Measurements from ENCODE around the gene ARHGAP6. TPM values are rescaled to one million over a fixed set of nuclear protein-coding genes. Genes with fewer than 3 reads are reported as not detected.
"Not testable (repeated sequence)": the region's sequence is repeated elsewhere in the genome, so short reads cannot be mapped to it uniquely, and the experiment has no call there.

Gene ARHGAP6
- total RNA-seq, 1 experiment from 2014 or later, result 0.50 TPM

DNA sequence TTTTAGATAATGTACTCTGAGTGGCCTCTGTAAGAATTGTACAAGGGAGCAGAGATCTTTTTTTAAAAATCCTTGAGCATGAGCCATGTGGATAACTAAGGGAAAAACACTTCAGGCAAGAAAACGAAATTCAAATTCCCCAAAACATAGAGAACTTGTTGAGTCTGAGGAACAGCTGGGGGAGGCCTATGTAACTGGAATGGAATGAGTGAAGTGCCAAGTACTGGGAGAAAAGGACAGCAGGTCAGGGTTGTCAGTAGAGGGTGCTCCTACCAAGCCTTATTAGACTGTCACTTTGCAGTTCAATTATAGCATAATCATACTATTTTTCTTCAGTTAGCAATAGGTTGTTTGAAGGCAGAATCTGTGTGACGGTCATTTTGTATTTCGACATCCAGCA is 135.1 kb downstream of the ARHGAP6 start:
- H3K4me1 ChIP-seq, result peaks cover 27% of the 10 kb centered on the region
- no peaks in the 10 kb centered on the region for H3K36me3 ChIP-seq (ENCODE audit: control insufficient read depth, insufficient read depth, low read length)
- intact Hi-C loops (cut with micrococcal nuclease; ENCODE audit: unreplicated experiment), result loop anchor here (1.0 kb wide), 3 partner anchors 70 to 386 kb away; no protein-coding TSS in a partner anchor
- no peaks in the 10 kb centered on the region for H3K27me3 ChIP-seq (replicated peaks; ENCODE audit: control insufficient read depth, insufficient read depth, low read length)
- no peak for DNase-seq
- H3K4me3 ChIP-seq (ENCODE audit: low read depth, low read length), result no peak overlapping the region
- no peaks in the 10 kb centered on the region for H3K4me1 Mint-ChIP-seq (ENCODE audit: low read depth, unreplicated experiment)
- CTCF ChIA-PET, result no interaction called here
- H3K27ac Mint-ChIP-seq (ENCODE audit: unreplicated experiment), result no peak overlapping the region
- POLR2A ChIA-PET, result no interaction called here
- H3K9me3 ChIP-seq, result no peaks in the 10 kb centered on the region
- H3K36me3 Mint-ChIP-seq (ENCODE audit: insufficient read depth, unreplicated experiment), result no peaks in the 10 kb centered on the region
- no TSS peak for BruUV-seq (replicated peaks)
- no peaks in the 10 kb centered on the region for H3K9me3 Mint-ChIP-seq (ENCODE audit: unreplicated experiment)
- H3K4me3 Mint-ChIP-seq (ENCODE audit: unreplicated experiment), result no peak overlapping the region
- no peaks in the 10 kb centered on the region for H3K27me3 Mint-ChIP-seq (ENCODE audit: insufficient read depth, unreplicated experiment)
- TF ChIP-seq, protein P1, sequence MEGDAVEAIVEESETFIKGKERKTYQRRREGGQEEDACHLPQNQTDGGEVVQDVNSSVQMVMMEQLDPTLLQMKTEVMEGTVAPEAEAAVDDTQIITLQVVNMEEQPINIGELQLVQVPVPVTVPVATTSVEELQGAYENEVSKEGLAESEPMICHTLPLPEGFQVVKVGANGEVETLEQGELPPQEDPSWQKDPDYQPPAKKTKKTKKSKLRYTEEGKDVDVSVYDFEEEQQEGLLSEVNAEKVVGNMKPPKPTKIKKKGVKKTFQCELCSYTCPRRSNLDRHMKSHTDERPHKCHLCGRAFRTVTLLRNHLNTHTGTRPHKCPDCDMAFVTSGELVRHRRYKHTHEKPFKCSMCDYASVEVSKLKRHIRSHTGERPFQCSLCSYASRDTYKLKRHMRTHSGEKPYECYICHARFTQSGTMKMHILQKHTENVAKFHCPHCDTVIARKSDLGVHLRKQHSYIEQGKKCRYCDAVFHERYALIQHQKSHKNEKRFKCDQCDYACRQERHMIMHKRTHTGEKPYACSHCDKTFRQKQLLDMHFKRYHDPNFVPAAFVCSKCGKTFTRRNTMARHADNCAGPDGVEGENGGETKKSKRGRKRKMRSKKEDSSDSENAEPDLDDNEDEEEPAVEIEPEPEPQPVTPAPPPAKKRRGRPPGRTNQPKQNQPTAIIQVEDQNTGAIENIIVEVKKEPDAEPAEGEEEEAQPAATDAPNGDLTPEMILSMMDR (IDR thresholded peaks at IDR 0.05; ENCODE audit: insufficient read depth in 1 of 2, low read depth in 1 of 2, low read length in 1 of 2, severe bottlenecking in 1 of 2, unreplicated experiment in 1 of 2), result no peak

DNA sequence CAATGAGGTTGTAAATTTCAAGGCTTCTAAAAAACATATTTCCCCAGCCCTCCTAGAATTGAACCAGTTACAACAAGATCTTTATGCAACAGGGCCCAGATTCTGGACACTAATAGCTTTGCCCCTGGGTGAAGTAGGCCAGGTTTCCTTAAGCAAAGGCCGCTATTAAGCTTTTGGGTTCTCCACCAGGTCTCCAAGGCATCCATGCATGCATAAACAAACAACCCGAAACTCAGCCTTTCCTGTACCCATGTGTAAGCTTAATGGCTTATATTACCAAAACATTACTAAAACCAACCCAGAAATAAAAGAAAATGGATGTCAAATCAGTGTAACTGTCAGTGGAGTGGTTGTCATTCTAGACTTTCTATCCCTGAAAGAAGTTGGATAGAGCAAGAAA is 137.1 kb downstream of the ARHGAP6 start:
- Mint-ChIP-seq H3K27me3 (ENCODE audit: insufficient read depth, unreplicated experiment) (no peaks in the 10 kb centered on the region), H3K36me3 (ENCODE audit: insufficient read depth, unreplicated experiment) (no peaks in the 10 kb centered on the region), H3K4me1 (ENCODE audit: low read depth, unreplicated experiment) (no peaks in the 10 kb centered on the region), H3K9me3 (ENCODE audit: unreplicated experiment) (no peaks in the 10 kb centered on the region), H3K27ac (ENCODE audit: unreplicated experiment) (no peak overlapping the region), H3K4me3 (ENCODE audit: unreplicated experiment) (no peak overlapping the region)
- no peaks in the 10 kb centered on the region for H3K27me3 ChIP-seq (replicated peaks; ENCODE audit: control insufficient read depth, insufficient read depth, low read length)
- intact Hi-C loops (cut with micrococcal nuclease; ENCODE audit: unreplicated experiment), result loop anchor here (1.0 kb wide), 1 partner anchor 67 kb away; no protein-coding TSS in a partner anchor
- H3K36me3 ChIP-seq (ENCODE audit: control insufficient read depth, insufficient read depth, low read length), result no peaks in the 10 kb centered on the region
- TF ChIP-seq, protein P1 (IDR thresholded peaks at IDR 0.05; ENCODE audit: insufficient read depth in 1 of 2, low read depth in 1 of 2, low read length in 1 of 2, severe bottlenecking in 1 of 2, unreplicated experiment in 1 of 2), result no peak
- ChIA-PET CTCF (interaction anchor here (0.6 to 1.0 kb wide), 2 partner anchors 91 to 229 kb away, joined by 3 read pairs; no protein-coding TSS in a partner anchor), POLR2A (no interaction called here)
- BruUV-seq (replicated peaks), result no TSS peak
- DNase-seq, result no peak
- no peaks in the 10 kb centered on the region for H3K9me3 ChIP-seq
- peaks cover 27% of the 10 kb centered on the region for H3K4me1 ChIP-seq
- no peak overlapping the region for H3K4me3 ChIP-seq (ENCODE audit: low read depth, low read length)

DNA sequence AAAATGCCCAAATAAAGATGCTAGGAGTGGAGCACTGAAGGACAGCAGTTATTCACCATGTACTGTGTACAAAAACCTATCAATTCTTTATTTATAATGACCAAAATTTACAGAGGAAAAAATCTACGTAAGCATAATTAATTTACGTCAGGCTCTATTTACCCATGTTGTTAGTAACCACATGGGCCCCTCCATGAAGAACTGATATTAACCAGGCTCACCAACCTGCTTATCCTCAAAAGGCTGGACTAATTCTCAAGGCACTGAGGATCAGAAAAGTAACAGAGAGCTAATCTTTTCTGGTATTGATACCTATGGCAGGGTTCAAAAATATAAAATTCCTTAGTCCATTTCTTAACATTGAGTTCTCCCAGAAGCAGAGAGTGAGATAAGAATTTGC is 140.0 kb downstream of the ARHGAP6 start:
- H3K27ac Mint-ChIP-seq (ENCODE audit: unreplicated experiment), result no peak overlapping the region

DNA sequence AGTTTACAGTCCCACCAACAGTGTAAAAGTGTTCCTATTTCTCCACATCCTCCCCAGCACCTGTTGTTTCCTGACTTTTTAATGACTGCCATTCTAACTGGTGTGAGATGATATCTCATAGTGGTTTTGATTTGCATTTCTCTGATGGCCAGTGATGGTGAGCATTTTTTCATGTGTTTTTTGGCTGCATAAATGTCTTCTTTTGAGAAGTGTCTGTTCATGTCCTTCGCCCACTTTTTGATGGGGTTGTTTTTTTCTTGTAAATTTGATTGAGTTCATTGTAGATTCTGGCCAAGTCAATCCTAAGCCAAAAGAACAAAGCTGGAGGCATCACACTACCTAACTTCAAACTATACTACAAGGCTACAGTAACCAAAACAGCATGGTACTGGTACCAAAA is 146.5 kb downstream of the ARHGAP6 start:
- H3K4me3 ChIP-seq (ENCODE audit: low read depth, low read length); H3K27me3 ChIP-seq (replicated peaks; ENCODE audit: control insufficient read depth, insufficient read depth, low read length); intact Hi-C loops (cut with micrococcal nuclease; ENCODE audit: unreplicated experiment); H3K4me1 ChIP-seq; CTCF ChIA-PET; H3K36me3 Mint-ChIP-seq (ENCODE audit: insufficient read depth, unreplicated experiment); BruUV-seq (replicated peaks); H3K9me3 ChIP-seq; POLR2A ChIA-PET; H3K27me3 Mint-ChIP-seq (ENCODE audit: insufficient read depth, unreplicated experiment); H3K9me3 Mint-ChIP-seq (ENCODE audit: unreplicated experiment); H3K36me3 ChIP-seq (ENCODE audit: control insufficient read depth, insufficient read depth, low read length); H3K27ac Mint-ChIP-seq (ENCODE audit: unreplicated experiment); DNase-seq; H3K4me1 Mint-ChIP-seq (ENCODE audit: low read depth, unreplicated experiment); H3K4me3 Mint-ChIP-seq (ENCODE audit: unreplicated experiment): not testable (repeated sequence)

More for the DNA sequence above, 140.0 kb downstream of the ARHGAP6 start:
- Mint-ChIP-seq H3K27me3 (ENCODE audit: insufficient read depth, unreplicated experiment) (no peaks in the 10 kb centered on the region), H3K4me3 (ENCODE audit: unreplicated experiment) (no peak overlapping the region), H3K4me1 (ENCODE audit: low read depth, unreplicated experiment) (no peaks in the 10 kb centered on the region), H3K36me3 (ENCODE audit: insufficient read depth, unreplicated experiment) (no peaks in the 10 kb centered on the region), H3K9me3 (ENCODE audit: unreplicated experiment) (no peaks in the 10 kb centered on the region)
- TF ChIP-seq, protein P1 (IDR thresholded peaks at IDR 0.05; ENCODE audit: insufficient read depth in 1 of 2, low read depth in 1 of 2, low read length in 1 of 2, severe bottlenecking in 1 of 2, unreplicated experiment in 1 of 2), result no peak
- BruUV-seq (replicated peaks), result no TSS peak
- no peaks in the 10 kb centered on the region for H3K36me3 ChIP-seq (ENCODE audit: control insufficient read depth, insufficient read depth, low read length)
- H3K27me3 ChIP-seq (replicated peaks; ENCODE audit: control insufficient read depth, insufficient read depth, low read length), result no peaks in the 10 kb centered on the region
- CTCF ChIA-PET, result no interaction called here
- H3K9me3 ChIP-seq, result no peaks in the 10 kb centered on the region
- intact Hi-C loops (cut with micrococcal nuclease; ENCODE audit: unreplicated experiment), result no loop called here
- peaks cover 17% of the 10 kb centered on the region for H3K4me1 ChIP-seq
- POLR2A ChIA-PET, result no interaction called here
- H3K4me3 ChIP-seq (ENCODE audit: low read depth, low read length), result no peak overlapping the region
- DNase-seq, result no peak
